ENCODE measurements around the gene ZNF516.

Gene ZNF516

GRCh38 chr18:76491776-76492668, 3.0 kb downstream of the ZNF516 start:
- peaks cover 50% of the 10 kb centered on the region for H3K4me1 ChIP-seq (ENCODE audit: insufficient read depth, low read length)
- no peak overlapping the region for H2AFZ ChIP-seq (ENCODE audit: low read depth, low read length)
- H3K4me3 ChIP-seq (ENCODE audit: low read length), result peak overlapping the region; percentile 90
- H3K9me3 ChIP-seq (ENCODE audit: low read length), result no peaks in the 10 kb centered on the region
- H3K36me3 ChIP-seq (ENCODE audit: insufficient read depth, low read length), result no peaks in the 10 kb centered on the region
- H3K27me3 ChIP-seq (ENCODE audit: insufficient read depth, low read length), result no peaks in the 10 kb centered on the region

GRCh38 chr18:76491473-76491775, 3.6 kb downstream of the ZNF516 start:
- Histone ChIP-seq H3K27me3 (ENCODE audit: insufficient read depth, low read length) (no peaks in the 10 kb centered on the region), H3K36me3 (ENCODE audit: insufficient read depth, low read length) (no peaks in the 10 kb centered on the region), H3K9me3 (ENCODE audit: low read length) (no peaks in the 10 kb centered on the region), H3K4me3 (ENCODE audit: low read length) (peak overlapping the region; percentile 90), H2AFZ (ENCODE audit: low read depth, low read length) (no peak overlapping the region), H3K4me1 (ENCODE audit: insufficient read depth, low read length) (peaks cover 50% of the 10 kb centered on the region)

GRCh38 chr18:76490670-76491472, 4.2 kb downstream of the ZNF516 start:
- no peaks in the 10 kb centered on the region for H3K36me3 ChIP-seq (ENCODE audit: insufficient read depth, low read length)
- no peaks in the 10 kb centered on the region for H3K27me3 ChIP-seq (ENCODE audit: insufficient read depth, low read length)
- H3K9me3 ChIP-seq (ENCODE audit: low read length), result no peaks in the 10 kb centered on the region
- H3K4me1 ChIP-seq (ENCODE audit: insufficient read depth, low read length), result peaks cover 52% of the 10 kb centered on the region
- no peak overlapping the region for H2AFZ ChIP-seq (ENCODE audit: low read depth, low read length)
- H3K4me3 ChIP-seq (ENCODE audit: low read length), result peak overlapping the region; percentile 95

GRCh38 chr18:76490033-76490432, 5.0 kb downstream of the ZNF516 start:
- H3K4me1 ChIP-seq (ENCODE audit: insufficient read depth, low read length), result peaks cover 53% of the 10 kb centered on the region
- peak overlapping the region; percentile 95 for H3K4me3 ChIP-seq (ENCODE audit: low read length)
- no peaks in the 10 kb centered on the region for H3K9me3 ChIP-seq (ENCODE audit: low read length)
- H2AFZ ChIP-seq (ENCODE audit: low read depth, low read length), result no peak overlapping the region
- no peaks in the 10 kb centered on the region for H3K27me3 ChIP-seq (ENCODE audit: insufficient read depth, low read length)
- no peaks in the 10 kb centered on the region for H3K36me3 ChIP-seq (ENCODE audit: insufficient read depth, low read length)

GRCh38 chr18:76489081-76489480, 6.0 kb downstream of the ZNF516 start:
- Histone ChIP-seq H3K9me3 (ENCODE audit: low read length) (no peaks in the 10 kb centered on the region), H3K4me3 (ENCODE audit: low read length) (peak overlapping the region; percentile 95), H2AFZ (ENCODE audit: low read depth, low read length) (no peak overlapping the region), H3K36me3 (ENCODE audit: insufficient read depth, low read length) (peaks cover under 1% of the 10 kb centered on the region), H3K27me3 (ENCODE audit: insufficient read depth, low read length) (no peaks in the 10 kb centered on the region), H3K4me1 (ENCODE audit: insufficient read depth, low read length) (peaks cover 53% of the 10 kb centered on the region)

- Histone ChIP-seq H3K4me3 (ENCODE audit: low read length) (peak overlapping the region; percentile 7), H3K9me3 (ENCODE audit: low read length) (no peaks in the 10 kb centered on the region), H2AFZ (ENCODE audit: low read depth, low read length) (no peak overlapping the region), H3K4me1 (ENCODE audit: insufficient read depth, low read length) (peaks cover 53% of the 10 kb centered on the region), H3K27me3 (ENCODE audit: insufficient read depth, low read length) (no peaks in the 10 kb centered on the region), H3K36me3 (ENCODE audit: insufficient read depth, low read length) (peaks cover 9% of the 10 kb centered on the region)
These were observed 6.9 kb downstream of the ZNF516 start for GRCh38 chr18:76488190-76488589.

GRCh38 chr18:76487782-76488181, 7.3 kb downstream of the ZNF516 start:
- H3K27me3 ChIP-seq (ENCODE audit: insufficient read depth, low read length), result no peaks in the 10 kb centered on the region
- H3K9me3 ChIP-seq (ENCODE audit: low read length), result no peaks in the 10 kb centered on the region
- no peak overlapping the region for H2AFZ ChIP-seq (ENCODE audit: low read depth, low read length)
- peak overlapping the region; percentile 7 for H3K4me3 ChIP-seq (ENCODE audit: low read length)
- H3K4me1 ChIP-seq (ENCODE audit: insufficient read depth, low read length), result peaks cover 53% of the 10 kb centered on the region
- peaks cover 12% of the 10 kb centered on the region for H3K36me3 ChIP-seq (ENCODE audit: insufficient read depth, low read length)

- no peaks in the 10 kb centered on the region for H3K27me3 ChIP-seq (ENCODE audit: insufficient read depth, low read length)
- no peak overlapping the region for H3K4me3 ChIP-seq (ENCODE audit: low read length)
- H3K9me3 ChIP-seq (ENCODE audit: low read length), result no peaks in the 10 kb centered on the region
These were observed 8.0 kb downstream of the ZNF516 start for GRCh38 chr18:76487070-76487469.

GRCh38 chr18:76486574-76486973, 8.5 kb downstream of the ZNF516 start:
- Histone ChIP-seq H2AFZ (ENCODE audit: low read depth, low read length) (no peak overlapping the region), H3K4me1 (ENCODE audit: insufficient read depth, low read length) (peaks cover 45% of the 10 kb centered on the region), H3K9me3 (ENCODE audit: low read length) (no peaks in the 10 kb centered on the region), H3K4me3 (ENCODE audit: low read length) (no peak overlapping the region), H3K36me3 (ENCODE audit: insufficient read depth, low read length) (peaks cover 12% of the 10 kb centered on the region), H3K27me3 (ENCODE audit: insufficient read depth, low read length) (no peaks in the 10 kb centered on the region)

More at GRCh38 chr18:76487070-76487469, 8.0 kb downstream of the ZNF516 start:
- Histone ChIP-seq H2AFZ (ENCODE audit: low read depth, low read length) (no peak overlapping the region), H3K36me3 (ENCODE audit: insufficient read depth, low read length) (peaks cover 12% of the 10 kb centered on the region), H3K4me1 (ENCODE audit: insufficient read depth, low read length) (peaks cover 50% of the 10 kb centered on the region)

GRCh38 chr18:76486038-76486437, 9.0 kb downstream of the ZNF516 start:
- Histone ChIP-seq H3K9me3 (ENCODE audit: low read length) (no peaks in the 10 kb centered on the region), H3K4me1 (ENCODE audit: insufficient read depth, low read length) (peaks cover 45% of the 10 kb centered on the region)

GRCh38 chr18:76484749-76485387, 10.2 kb downstream of the ZNF516 start:
- Histone ChIP-seq H3K36me3 (ENCODE audit: insufficient read depth, low read length) (peaks cover 14% of the 10 kb centered on the region), H3K4me3 (ENCODE audit: low read length) (no peak overlapping the region), H3K9me3 (ENCODE audit: low read length) (no peaks in the 10 kb centered on the region), H3K27me3 (ENCODE audit: insufficient read depth, low read length) (no peaks in the 10 kb centered on the region), H2AFZ (ENCODE audit: low read depth, low read length) (no peak overlapping the region), H3K4me1 (ENCODE audit: insufficient read depth, low read length) (peaks cover 39% of the 10 kb centered on the region)

More at GRCh38 chr18:76486038-76486437, 9.0 kb downstream of the ZNF516 start:
- Histone ChIP-seq H3K36me3 (ENCODE audit: insufficient read depth, low read length) (peaks cover 14% of the 10 kb centered on the region), H3K27me3 (ENCODE audit: insufficient read depth, low read length) (no peaks in the 10 kb centered on the region), H2AFZ (ENCODE audit: low read depth, low read length) (no peak overlapping the region), H3K4me3 (ENCODE audit: low read length) (no peak overlapping the region)

GRCh38 chr18:76483780-76484179, 11.3 kb downstream of the ZNF516 start:
- H3K36me3 ChIP-seq (ENCODE audit: insufficient read depth, low read length), result peaks cover 14% of the 10 kb centered on the region
- H3K4me3 ChIP-seq (ENCODE audit: low read length), result no peak overlapping the region
- H3K27me3 ChIP-seq (ENCODE audit: insufficient read depth, low read length), result no peaks in the 10 kb centered on the region
- H3K4me1 ChIP-seq (ENCODE audit: insufficient read depth, low read length), result peaks cover 36% of the 10 kb centered on the region
- no peak overlapping the region for H2AFZ ChIP-seq (ENCODE audit: low read depth, low read length)
- no peaks in the 10 kb centered on the region for H3K9me3 ChIP-seq (ENCODE audit: low read length)
